Suprapubic skin (tissue), 4 donors: ENCODE results near the gene STAT3. TPM values are rescaled to one million over a fixed set of nuclear protein-coding genes. Genes with fewer than 3 reads are reported as not detected.

Experiments used
- DNase-seq, 2 donors: peaks; one replicate each; pipeline ENCODE4 v3.0.0-alpha.2; 2019; ENCODE audit warnings: low spot score in 2 of 2
- H3K27ac ChIP-seq: fragments of 200-600 bp; sonication (generic); one replicate; pipeline ENCODE4 v1.5.1; 2019
- H3K27me3 ChIP-seq: fragments of 200-600 bp; sonication (generic); one replicate; pipeline ENCODE4 v1.5.1; 2019
- H3K36me3 ChIP-seq: fragments of 200-600 bp; sonication (generic); one replicate; pipeline ENCODE4 v1.5.1; 2019
- H3K4me1 ChIP-seq: fragments of 200-600 bp; sonication (generic); one replicate; pipeline ENCODE4 v1.5.1; 2019
- H3K4me3 ChIP-seq: fragments of 200-600 bp; sonication (generic); one replicate; pipeline ENCODE4 v1.5.1; 2019; ENCODE audit warnings: mild to moderate bottlenecking
- H3K9me3 ChIP-seq: fragments of 200-600 bp; sonication (generic); one replicate; pipeline ENCODE4 v1.5.1; 2019
- CTCF ChIP-seq, 2 donors: fragments of 200-600 bp in 1 of 2; fragments of 450-650 bp in 1 of 2; sonication (generic) in 1 of 2; IDR thresholded peaks; one replicate each; pipeline ENCODE4 v1.5.1; 2016 to 2019; ENCODE audit warnings: antibody characterized with exemption in 2 of 2, mild to moderate bottlenecking in 1 of 2, moderate library complexity in 1 of 2
- EP300 ChIP-seq: sonication (generic); formaldehyde crosslinking; IDR thresholded peaks from one replicate; pipeline ENCODE4 v1.6.1; 2017; ENCODE audit warnings: antibody characterized with exemption
- POLR2A ChIP-seq, 2 donors: fragments of 450-650 bp; IDR thresholded peaks; one replicate each; pipeline ENCODE4 v1.6.1; 2017; ENCODE audit warnings: antibody characterized with exemption in 2 of 2, mild to moderate bottlenecking in 2 of 2, moderate library complexity in 2 of 2
- POLR2AphosphoS5 ChIP-seq, 3 donors: sonication (generic); formaldehyde crosslinking; IDR thresholded peaks; one replicate each; pipeline ENCODE4 v1.6.1; 2017; ENCODE audit warnings: antibody characterized with exemption in 3 of 3
- WGBS: methylation state at CpG from one replicate; pipeline ENCODE4 v1.1.5; 2018; 5-methylcytosine and 5-hydroxymethylcytosine counted together
- total RNA-seq, 4 donors: library from RNA; depleted of rRNA; stranded (reverse); fragments of >200 nt; gene quantifications; one replicate each; pipeline ENCODE4 v1.1.0, GENCODE V29; 2016

Gene STAT3
- total RNA-seq, 4 donors from 2014 or later, result 144 to 174 (median 152) TPM

- H3K9me3 ChIP-seq, result no peaks in the 10 kb centered on the region
- TF ChIP-seq POLR2AphosphoS5 (IDR thresholded peaks at IDR 0.05), result peak in 2 of 3 donors; percentile 53 to 63
- no peak for TF ChIP-seq CTCF (IDR thresholded peaks at IDR 0.05)
- DNase-seq, result peak; percentile 90 to 93
- peak overlapping the region; percentile 87 for H3K27ac ChIP-seq
- no peaks in the 10 kb centered on the region for H3K27me3 ChIP-seq
- H3K4me1 ChIP-seq, result peaks cover 83% of the 10 kb centered on the region
- WGBS, result 13% methylated on average over 2 of the region's 2 CpGs
- no peak overlapping the region for H3K4me3 ChIP-seq
- H3K36me3 ChIP-seq, result peaks cover 28% of the 10 kb centered on the region
Observed at GRCh38 chr17:42407289-42407836, 19.1 kb upstream of the STAT3 start.

DNA sequence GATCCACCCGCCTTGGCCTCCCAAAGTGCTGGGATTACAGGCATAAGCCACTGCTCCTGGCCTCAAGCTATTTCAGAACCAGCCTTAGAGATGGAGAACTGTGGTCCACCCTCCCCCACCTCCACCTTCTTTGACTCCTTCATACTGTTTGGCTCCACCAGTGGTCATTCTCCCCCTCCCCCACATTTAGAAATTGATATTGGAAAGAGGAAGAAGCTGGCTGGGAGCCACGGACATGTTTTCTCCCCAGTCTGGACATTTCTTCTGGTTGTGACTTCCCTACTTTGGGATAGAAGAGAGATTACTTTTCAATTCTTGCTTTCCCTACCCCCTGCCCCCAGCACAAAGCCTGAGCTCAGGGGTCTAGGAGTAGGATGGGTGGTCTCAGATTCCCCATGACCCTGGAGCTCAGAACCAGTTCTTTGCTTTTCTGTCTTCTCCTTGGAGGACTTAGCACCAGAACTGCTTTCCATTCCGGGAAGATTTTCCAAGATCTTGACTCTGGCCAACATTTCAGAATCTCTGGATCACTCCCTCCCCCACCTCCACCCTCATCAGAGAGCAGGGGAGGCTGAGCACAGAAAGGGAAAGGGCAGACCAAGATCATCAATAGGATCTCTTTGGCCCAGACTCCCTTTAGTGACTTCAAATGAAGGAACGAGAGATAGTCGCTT is 18.5 kb upstream of the STAT3 start:
- Histone ChIP-seq H3K27me3 (no peaks in the 10 kb centered on the region), H3K27ac (peak overlapping the region; percentile 87), H3K36me3 (peaks cover 28% of the 10 kb centered on the region), H3K4me3 (no peak overlapping the region), H3K9me3 (no peaks in the 10 kb centered on the region), H3K4me1 (peaks cover 78% of the 10 kb centered on the region)
- no peak for DNase-seq
- WGBS, result 27% methylated on average over 5 of the region's 5 CpGs
- no peak for TF ChIP-seq CTCF (IDR thresholded peaks at IDR 0.05)
- no peak for TF ChIP-seq POLR2A (IDR thresholded peaks at IDR 0.05)
- no peak for TF ChIP-seq POLR2AphosphoS5 (IDR thresholded peaks at IDR 0.05)
- no peak for TF ChIP-seq EP300

DNA sequence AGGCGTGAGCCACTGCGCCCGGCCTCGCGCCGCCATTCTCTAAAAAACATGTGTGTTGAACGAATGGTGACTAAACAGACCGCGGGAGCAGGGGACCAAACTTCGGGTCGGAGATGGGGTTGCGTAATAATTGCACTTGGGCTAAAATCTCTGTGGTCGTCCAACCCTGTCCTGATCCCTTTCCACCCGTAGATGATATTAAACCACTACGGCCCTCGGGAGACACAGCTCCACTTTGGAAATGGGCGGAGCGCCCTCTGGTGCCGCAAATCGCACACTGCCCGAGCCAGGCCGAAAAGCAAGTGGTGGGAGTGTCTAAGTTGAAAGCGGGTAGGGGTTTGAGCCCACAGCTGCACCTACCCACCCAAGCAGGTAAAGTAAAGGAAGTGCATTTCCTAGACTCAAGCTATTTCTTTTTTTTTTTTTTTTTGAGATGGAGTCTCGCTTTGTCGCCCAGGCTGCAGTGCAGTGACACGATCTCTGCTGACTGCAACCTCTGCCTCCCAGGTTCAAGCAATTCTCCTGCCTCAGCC is 17.8 kb upstream of the STAT3 start:
- peak; percentile 90 to 94 for DNase-seq
- 35% methylated on average over 26 of the region's 26 CpGs for WGBS
- H3K36me3 ChIP-seq, result peaks cover 28% of the 10 kb centered on the region
- no peaks in the 10 kb centered on the region for H3K27me3 ChIP-seq
- no peak overlapping the region for H3K4me3 ChIP-seq
- H3K9me3 ChIP-seq, result no peaks in the 10 kb centered on the region
- TF ChIP-seq CTCF (IDR thresholded peaks at IDR 0.05) (peak; percentile 79 to 88), POLR2AphosphoS5 (IDR thresholded peaks at IDR 0.05) (peak in 2 of 3 donors; percentile 56 to 60), POLR2A (IDR thresholded peaks at IDR 0.05) (no peak), EP300 (no peak)
- H3K4me1 ChIP-seq, result peaks cover 71% of the 10 kb centered on the region
- H3K27ac ChIP-seq, result peak overlapping the region; percentile 87

DNA sequence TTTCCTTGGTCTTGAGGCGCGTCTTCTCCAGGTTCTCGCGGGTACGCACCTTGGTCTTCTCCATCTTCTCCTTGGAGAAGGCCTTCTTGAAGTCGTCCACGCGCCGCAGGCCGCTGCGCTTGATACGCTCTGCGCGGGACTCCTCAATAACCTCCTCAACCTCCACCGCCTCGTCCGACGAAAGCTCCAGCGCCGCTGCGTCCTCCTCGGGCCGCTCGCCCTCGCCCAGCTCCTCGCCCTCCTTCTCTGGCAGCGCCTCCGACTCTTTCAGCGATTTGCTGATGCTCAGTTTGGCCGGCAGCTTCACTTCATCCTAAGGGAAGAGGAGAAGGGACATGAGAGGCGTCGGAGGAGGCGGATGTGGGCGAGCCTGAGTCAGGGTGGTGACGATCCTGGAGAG is 16.8 kb upstream of the STAT3 start:
- Histone ChIP-seq H3K27ac (no peak overlapping the region), H3K4me3 (no peak overlapping the region), H3K36me3 (peaks cover 28% of the 10 kb centered on the region), H3K9me3 (no peaks in the 10 kb centered on the region), H3K4me1 (peaks cover 65% of the 10 kb centered on the region), H3K27me3 (no peaks in the 10 kb centered on the region)
- no peak for DNase-seq
- WGBS, result 89% methylated on average over 35 of the region's 35 CpGs
- no peak for TF ChIP-seq POLR2AphosphoS5 (IDR thresholded peaks at IDR 0.05)
- TF ChIP-seq POLR2A (IDR thresholded peaks at IDR 0.05), result no peak
- TF ChIP-seq CTCF (IDR thresholded peaks at IDR 0.05), result no peak
- no peak for TF ChIP-seq EP300

GRCh38 chr17:42404326-42405055 is 16.2 kb upstream of the STAT3 start:
- H3K27ac ChIP-seq, result no peak overlapping the region
- H3K4me1 ChIP-seq, result peaks cover 62% of the 10 kb centered on the region

More at GRCh38 chr17:42404326-42405055, 16.2 kb upstream of the STAT3 start:
- H3K9me3 ChIP-seq, result no peaks in the 10 kb centered on the region
- no peak for DNase-seq
- 89% methylated on average over 61 of the region's 63 CpGs for WGBS
- no peaks in the 10 kb centered on the region for H3K27me3 ChIP-seq
- no peak overlapping the region for H3K4me3 ChIP-seq
- TF ChIP-seq CTCF (IDR thresholded peaks at IDR 0.05) (no peak), POLR2AphosphoS5 (IDR thresholded peaks at IDR 0.05) (no peak), EP300 (no peak), POLR2A (IDR thresholded peaks at IDR 0.05) (no peak)
- H3K36me3 ChIP-seq, result peaks cover 28% of the 10 kb centered on the region
